ENCODE results near the gene IQGAP1. TPM values are rescaled to one million over a fixed set of nuclear protein-coding genes. Genes with fewer than 3 reads are reported as not detected.

Gene IQGAP1
- total and polyA plus RNA-seq, 4 experiments from 2014 or later: 86.1 to 132 (median 125) TPM

- peaks cover 44 to 83% (median 62%) of the 10 kb centered on the region in 4 donors for H3K4me1 Mint-ChIP-seq
- peak overlapping the region in 6 of 8 donors; percentile 1 to 64 (median 60) for H3K4me3 Mint-ChIP-seq
- H3K4me1 ChIP-seq (ENCODE audit: insufficient read depth, low read length): peaks cover 60% of the 10 kb centered on the region
- intact Hi-C loops (cut with micrococcal nuclease): loop anchor here (10.0 kb wide), 1 partner anchor 55 kb away; no protein-coding TSS in a partner anchor
- H3K27me3 Mint-ChIP-seq: no peaks in the 10 kb centered on the region
- no peak overlapping the region for H3K27ac ChIP-seq (ENCODE audit: low read depth, low read length)
- no peak overlapping the region for H3K4me3 ChIP-seq (ENCODE audit: low read length in 2 of 2)
- no peaks in the 10 kb centered on the region for H3K36me3 ChIP-seq (ENCODE audit: insufficient read depth, low read length)
- H3K9me3 ChIP-seq (ENCODE audit: control insufficient read depth in 1 of 2, low read length in 2 of 2): no peaks in the 10 kb centered on the region
- peak overlapping the region in 6 of 7 donors; percentile 49 to 79 (median 70) for H3K27ac Mint-ChIP-seq
- H3K36me3 Mint-ChIP-seq: peaks cover 7 to 10% of the 10 kb centered on the region in 2 donors
- ChIA-PET POLR2A (ENCODE audit: partially characterized antibody) (interaction anchor here (1.3 to 2.0 kb wide), 2 partner anchors 19 to 32 kb away, joined by 3 to 6 read pairs; partner anchors contain the start of gene IQGAP1), CTCF (ENCODE audit: partially characterized antibody) (interaction anchor here (2.2 to 4.6 kb wide), 2 partner anchors 59 to 100 kb away, joined by 10 to 23 read pairs; no protein-coding TSS in a partner anchor)
- no peaks in the 10 kb centered on the region for H3K9me3 Mint-ChIP-seq
- H3K27me3 ChIP-seq (ENCODE audit: insufficient read depth, low read length): no peaks in the 10 kb centered on the region
- DNase-seq: no peak
These were observed 31.8 kb downstream of the IQGAP1 start for GRCh38 chr15:90419738-90420406.

GRCh38 chr15:90420451-90420850 lies 32.4 kb downstream of the IQGAP1 start:
- intact Hi-C loops (cut with micrococcal nuclease): loop anchor here (10.0 kb wide), 1 partner anchor 54 kb away; no protein-coding TSS in a partner anchor
- Histone ChIP-seq H3K4me3 (ENCODE audit: low read length in 2 of 2) (no peak overlapping the region), H3K36me3 (ENCODE audit: insufficient read depth, low read length) (no peaks in the 10 kb centered on the region), H3K9me3 (ENCODE audit: control insufficient read depth in 1 of 2, low read length in 2 of 2) (no peaks in the 10 kb centered on the region), H3K27ac (ENCODE audit: low read depth, low read length) (no peak overlapping the region), H3K4me1 (ENCODE audit: insufficient read depth, low read length) (peaks cover 59% of the 10 kb centered on the region), H3K27me3 (ENCODE audit: insufficient read depth, low read length) (no peaks in the 10 kb centered on the region)
- ChIA-PET CTCF (ENCODE audit: partially characterized antibody) (interaction anchor here (2.2 to 4.6 kb wide), 3 partner anchors 60 to 100 kb away, joined by 10 to 23 read pairs (median 11); no protein-coding TSS in a partner anchor), POLR2A (ENCODE audit: partially characterized antibody) (interaction anchor here (1.3 to 2.0 kb wide), 2 partner anchors 20 to 32 kb away, joined by 3 to 6 read pairs; partner anchors contain the start of gene IQGAP1)
- Mint-ChIP-seq H3K27ac (peak overlapping the region in 6 of 7 donors; percentile 8 to 79 (median 58)), H3K9me3 (no peaks in the 10 kb centered on the region), H3K27me3 (no peaks in the 10 kb centered on the region), H3K36me3 (peaks cover 8 to 9% of the 10 kb centered on the region in 2 donors), H3K4me1 (peaks cover 44 to 83% (median 60%) of the 10 kb centered on the region in 4 donors), H3K4me3 (peak overlapping the region in 5 of 8 donors; percentile 0 to 66 (median 61))
- DNase-seq: no peak

- no peak for DNase-seq
- POLR2A ChIA-PET (ENCODE audit: partially characterized antibody): interaction anchor here (4.1 kb wide), 1 partner anchor 33 kb away, joined by 14 read pairs; the partner anchor contains the start of gene IQGAP1
- no peak overlapping the region for H3K27ac ChIP-seq (ENCODE audit: low read depth, low read length)
- Mint-ChIP-seq H3K36me3 (peaks cover 5 to 15% of the 10 kb centered on the region in 2 donors), H3K4me3 (no peak overlapping the region), H3K9me3 (no peaks in the 10 kb centered on the region), H3K4me1 (peaks cover 40 to 81% (median 58%) of the 10 kb centered on the region in 4 donors), H3K27me3 (no peaks in the 10 kb centered on the region), H3K27ac (no peak overlapping the region)
- no peak overlapping the region for H3K4me3 ChIP-seq (ENCODE audit: low read length in 2 of 2)
- intact Hi-C loops (cut with micrococcal nuclease): loop anchor here (10.0 kb wide), 1 partner anchor 53 kb away; no protein-coding TSS in a partner anchor
- H3K4me1 ChIP-seq (ENCODE audit: insufficient read depth, low read length): peaks cover 59% of the 10 kb centered on the region
- H3K36me3 ChIP-seq (ENCODE audit: insufficient read depth, low read length): peaks cover 4% of the 10 kb centered on the region
- CTCF ChIA-PET (ENCODE audit: partially characterized antibody): interaction anchor here (2.2 to 4.6 kb wide), 3 partner anchors 61 to 101 kb away, joined by 10 to 23 read pairs (median 11); no protein-coding TSS in a partner anchor
- no peaks in the 10 kb centered on the region for H3K9me3 ChIP-seq (ENCODE audit: control insufficient read depth in 1 of 2, low read length in 2 of 2)
- no peaks in the 10 kb centered on the region for H3K27me3 ChIP-seq (ENCODE audit: insufficient read depth, low read length)
These were observed 33.5 kb downstream of the IQGAP1 start for GRCh38 chr15:90421527-90421926.

- Histone ChIP-seq H3K36me3 (ENCODE audit: insufficient read depth, low read length) (peaks cover 4% of the 10 kb centered on the region), H3K27ac (ENCODE audit: low read depth, low read length) (no peak overlapping the region), H3K4me1 (ENCODE audit: insufficient read depth, low read length) (peaks cover 59% of the 10 kb centered on the region), H3K4me3 (ENCODE audit: low read length in 2 of 2) (no peak overlapping the region), H3K27me3 (ENCODE audit: insufficient read depth, low read length) (no peaks in the 10 kb centered on the region), H3K9me3 (ENCODE audit: control insufficient read depth in 1 of 2, low read length in 2 of 2) (no peaks in the 10 kb centered on the region)
- CTCF ChIA-PET (ENCODE audit: partially characterized antibody): interaction anchor here (2.2 to 4.6 kb wide), 3 partner anchors 60 to 102 kb away, joined by 10 to 23 read pairs (median 11); no protein-coding TSS in a partner anchor
- intact Hi-C loops (cut with micrococcal nuclease): loop anchor here (10.0 kb wide), 1 partner anchor 53 kb away; no protein-coding TSS in a partner anchor
- no peaks in the 10 kb centered on the region for H3K9me3 Mint-ChIP-seq
- peaks cover 38 to 75% (median 54%) of the 10 kb centered on the region in 4 donors for H3K4me1 Mint-ChIP-seq
- H3K27ac Mint-ChIP-seq: peak overlapping the region in 3 of 7 donors; percentile 14 to 66 (median 44)
- H3K27me3 Mint-ChIP-seq: no peaks in the 10 kb centered on the region
- POLR2A ChIA-PET (ENCODE audit: partially characterized antibody): interaction anchor here (0.6 to 4.1 kb wide), 2 partner anchors 34 to 44 kb away, joined by 4 to 14 read pairs; partner anchors contain the start of gene IQGAP1
- DNase-seq: no peak
- H3K36me3 Mint-ChIP-seq: peaks cover 1 to 13% of the 10 kb centered on the region in 2 donors
- peak overlapping the region in 2 of 8 donors; percentile 22 to 30 for H3K4me3 Mint-ChIP-seq
These were observed 34.0 kb downstream of the IQGAP1 start for GRCh38 chr15:90422043-90422442.

GRCh38 chr15:90422936-90423335 lies 34.9 kb downstream of the IQGAP1 start:
- POLR2A ChIA-PET (ENCODE audit: partially characterized antibody): interaction anchor here (1.2 to 4.1 kb wide), 3 partner anchors 25 to 59 kb away, joined by 3 to 14 read pairs (median 3); partner anchors contain the start of gene IQGAP1
- peak overlapping the region in 5 of 7 donors; percentile 5 to 71 (median 29) for H3K27ac Mint-ChIP-seq

GRCh38 chr15:90423801-90424319 lies 35.8 kb downstream of the IQGAP1 start:
- Mint-ChIP-seq H3K4me3 (no peak overlapping the region), H3K9me3 (no peaks in the 10 kb centered on the region), H3K36me3 (peaks cover 4 to 22% of the 10 kb centered on the region in 2 donors), H3K27ac (peak overlapping the region in 6 of 7 donors; percentile 7 to 85 (median 48)), H3K27me3 (no peaks in the 10 kb centered on the region), H3K4me1 (peaks cover 26 to 57% (median 40%) of the 10 kb centered on the region in 4 donors)
- Histone ChIP-seq H3K9me3 (ENCODE audit: control insufficient read depth in 1 of 2, low read length in 2 of 2) (no peaks in the 10 kb centered on the region), H3K27me3 (ENCODE audit: insufficient read depth, low read length) (no peaks in the 10 kb centered on the region), H3K4me1 (ENCODE audit: insufficient read depth, low read length) (peaks cover 46% of the 10 kb centered on the region), H3K4me3 (ENCODE audit: low read length in 2 of 2) (no peak overlapping the region), H3K27ac (ENCODE audit: low read depth, low read length) (no peak overlapping the region), H3K36me3 (ENCODE audit: insufficient read depth, low read length) (peaks cover 8% of the 10 kb centered on the region)
- intact Hi-C loops (cut with micrococcal nuclease): loop anchor here (10.0 kb wide), 1 partner anchor 51 kb away; no protein-coding TSS in a partner anchor
- DNase-seq: no peak
- ChIA-PET CTCF (ENCODE audit: partially characterized antibody) (interaction anchor here (1.1 to 4.6 kb wide), 4 partner anchors 29 to 63 kb away, joined by 3 to 23 read pairs (median 8); no protein-coding TSS in a partner anchor), POLR2A (ENCODE audit: partially characterized antibody) (interaction anchor here (1.2 to 4.1 kb wide), 3 partner anchors 24 to 60 kb away, joined by 3 to 14 read pairs (median 3); partner anchors contain the start of gene IQGAP1)

More at GRCh38 chr15:90422936-90423335, 34.9 kb downstream of the IQGAP1 start:
- H3K9me3 Mint-ChIP-seq: no peaks in the 10 kb centered on the region
- no peak for DNase-seq
- peaks cover 55% of the 10 kb centered on the region for H3K4me1 ChIP-seq (ENCODE audit: insufficient read depth, low read length)
- peaks cover 4 to 18% of the 10 kb centered on the region in 2 donors for H3K36me3 Mint-ChIP-seq
- intact Hi-C loops (cut with micrococcal nuclease): loop anchor here (10.0 kb wide), 1 partner anchor 52 kb away; no protein-coding TSS in a partner anchor
- peaks cover 6% of the 10 kb centered on the region for H3K36me3 ChIP-seq (ENCODE audit: insufficient read depth, low read length)
- peaks cover 33 to 66% (median 48%) of the 10 kb centered on the region in 4 donors for H3K4me1 Mint-ChIP-seq
- CTCF ChIA-PET (ENCODE audit: partially characterized antibody): interaction anchor here (0.6 to 4.6 kb wide), 4 partner anchors 28 to 99 kb away, joined by 4 to 23 read pairs (median 8); no protein-coding TSS in a partner anchor
- H3K27me3 Mint-ChIP-seq: no peaks in the 10 kb centered on the region
- no peak overlapping the region for H3K4me3 ChIP-seq (ENCODE audit: low read length in 2 of 2)
- peak overlapping the region in 2 of 8 donors; percentile 17 for H3K4me3 Mint-ChIP-seq
- no peak overlapping the region for H3K27ac ChIP-seq (ENCODE audit: low read depth, low read length)
- H3K27me3 ChIP-seq (ENCODE audit: insufficient read depth, low read length): no peaks in the 10 kb centered on the region
- no peaks in the 10 kb centered on the region for H3K9me3 ChIP-seq (ENCODE audit: control insufficient read depth in 1 of 2, low read length in 2 of 2)

Data from CD4-positive, alpha-beta memory T cell (primary cell).